ENCODE results near the gene CEP97.

GRCh38 chr3:101817992-101818391 is 93.6 kb downstream of the CEP97 start:
- TF ChIP-seq, protein P1, sequence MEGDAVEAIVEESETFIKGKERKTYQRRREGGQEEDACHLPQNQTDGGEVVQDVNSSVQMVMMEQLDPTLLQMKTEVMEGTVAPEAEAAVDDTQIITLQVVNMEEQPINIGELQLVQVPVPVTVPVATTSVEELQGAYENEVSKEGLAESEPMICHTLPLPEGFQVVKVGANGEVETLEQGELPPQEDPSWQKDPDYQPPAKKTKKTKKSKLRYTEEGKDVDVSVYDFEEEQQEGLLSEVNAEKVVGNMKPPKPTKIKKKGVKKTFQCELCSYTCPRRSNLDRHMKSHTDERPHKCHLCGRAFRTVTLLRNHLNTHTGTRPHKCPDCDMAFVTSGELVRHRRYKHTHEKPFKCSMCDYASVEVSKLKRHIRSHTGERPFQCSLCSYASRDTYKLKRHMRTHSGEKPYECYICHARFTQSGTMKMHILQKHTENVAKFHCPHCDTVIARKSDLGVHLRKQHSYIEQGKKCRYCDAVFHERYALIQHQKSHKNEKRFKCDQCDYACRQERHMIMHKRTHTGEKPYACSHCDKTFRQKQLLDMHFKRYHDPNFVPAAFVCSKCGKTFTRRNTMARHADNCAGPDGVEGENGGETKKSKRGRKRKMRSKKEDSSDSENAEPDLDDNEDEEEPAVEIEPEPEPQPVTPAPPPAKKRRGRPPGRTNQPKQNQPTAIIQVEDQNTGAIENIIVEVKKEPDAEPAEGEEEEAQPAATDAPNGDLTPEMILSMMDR (IDR thresholded peaks at IDR 0.05): no peak
- TF ChIP-seq EP300 (IDR thresholded peaks at IDR 0.05) (no peak), POLR2A (IDR thresholded peaks at IDR 0.05) (no peak), POLR2AphosphoS5 (IDR thresholded peaks at IDR 0.05) (no peak)

All from suprapubic skin (tissue), 4 donors.